SKM-1 treated with dmso at 0.1 percent for 144 hours (cell line): ENCODE measurements around the gene HCFC1.
"Not testable (repeated sequence)": the region's sequence is repeated elsewhere in the genome, so short reads cannot be mapped to it uniquely, and the experiment has no call there.

Experiments used
- DNase-seq: peaks from one replicate; lab custom pipeline; 2025; ENCODE audit not compliant: unreplicated experiment; lab: John Stamatoyannopoulos, UW

HCFC1 gene

DNA sequence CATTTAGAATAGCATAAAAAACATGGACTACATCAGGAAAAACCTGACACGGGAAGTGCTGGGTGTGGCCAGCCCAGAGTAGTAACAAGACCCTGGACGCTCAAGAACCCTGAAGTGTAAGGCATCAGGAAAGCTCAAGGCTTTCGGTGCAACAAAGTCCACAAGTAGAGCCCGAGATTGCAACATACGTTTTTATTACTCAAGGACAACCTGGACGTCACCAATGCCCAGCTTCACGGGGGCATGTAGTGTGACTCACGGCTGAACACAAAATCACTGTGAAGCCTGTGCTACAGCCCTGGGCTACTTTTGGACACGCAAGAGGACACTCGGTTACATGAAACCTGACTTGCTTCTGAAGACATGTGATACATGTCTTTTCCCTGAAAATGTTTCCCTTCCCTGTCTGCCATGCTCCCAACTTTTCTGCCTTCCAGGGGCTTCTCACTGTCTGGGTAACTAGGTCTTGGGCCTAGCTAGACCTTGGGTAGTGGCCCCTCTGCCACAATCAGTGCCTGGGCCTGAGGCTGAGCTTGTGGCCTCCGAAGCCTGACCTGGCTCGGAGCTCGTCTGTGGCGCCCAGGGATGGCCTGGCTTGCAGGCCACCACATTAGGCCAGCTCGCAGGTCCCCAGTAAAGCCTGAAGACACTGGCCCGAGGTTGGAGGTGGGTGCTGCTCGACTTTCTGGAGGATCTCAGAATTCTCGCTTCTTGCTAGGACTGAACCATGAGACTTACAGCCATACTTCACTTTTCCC, 38.9 kb upstream of the HCFC1 start:
- DNase-seq, result no peak

DNA sequence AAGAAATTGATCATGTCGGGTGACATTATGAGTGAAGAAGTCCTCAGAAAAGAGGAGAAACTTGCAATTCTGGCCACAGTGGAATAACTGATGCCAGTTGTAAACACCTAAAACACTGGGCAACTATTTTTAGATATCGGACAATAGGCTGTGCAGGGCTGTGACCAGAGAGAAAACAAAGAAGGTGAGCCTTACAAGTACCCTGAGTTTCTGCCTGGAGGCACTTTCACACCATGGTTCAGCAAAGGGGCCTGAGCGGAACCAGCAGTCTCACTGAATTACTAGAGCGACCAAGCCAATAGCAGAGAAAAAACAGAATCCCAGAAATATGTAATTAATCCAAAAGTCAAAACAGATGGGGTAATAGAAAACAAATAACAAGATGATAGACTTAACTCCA, 36.9 kb upstream of the HCFC1 start:
- DNase-seq, result no peak

DNA sequence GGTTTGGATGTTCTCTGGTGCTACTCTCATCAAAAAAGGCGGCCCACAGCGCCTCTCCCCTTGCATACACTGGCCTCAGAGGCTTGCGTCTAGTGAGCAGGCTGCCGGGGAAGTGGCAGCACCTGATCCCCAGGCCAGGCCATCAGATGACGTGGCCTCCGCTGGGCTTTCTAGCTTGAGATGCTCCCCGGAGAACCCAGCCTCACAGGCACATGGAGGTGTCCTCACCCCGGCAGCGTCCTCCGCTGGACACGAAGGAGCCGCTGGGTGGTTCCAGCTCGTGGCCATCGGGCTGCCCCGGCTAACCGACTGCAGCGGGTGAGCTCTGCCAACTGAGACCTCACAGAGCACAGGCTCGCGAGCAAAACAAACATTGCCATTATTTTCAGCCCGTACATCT, 35.3 kb upstream of the HCFC1 start:
- no peak for DNase-seq

DNA sequence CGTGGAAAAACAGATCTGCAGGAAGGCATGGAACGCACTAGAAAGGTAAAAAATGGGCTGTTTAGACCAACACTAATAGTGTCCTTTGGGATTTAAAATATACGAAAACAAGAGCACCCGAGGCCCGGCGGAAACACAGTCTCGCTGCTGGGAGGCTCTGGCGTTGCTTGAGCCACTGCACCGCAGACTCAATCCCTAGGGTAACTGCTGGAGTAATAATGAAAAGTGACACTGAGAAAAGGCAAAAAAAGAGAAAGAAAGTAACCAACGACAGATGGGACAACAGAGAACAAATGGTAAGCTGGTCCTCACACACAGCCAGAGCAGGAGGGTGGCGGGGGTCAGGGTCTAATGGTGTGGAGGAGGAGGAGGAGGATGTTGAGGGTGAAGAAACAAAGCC, 32.7 kb upstream of the HCFC1 start:
- no peak for DNase-seq

DNA sequence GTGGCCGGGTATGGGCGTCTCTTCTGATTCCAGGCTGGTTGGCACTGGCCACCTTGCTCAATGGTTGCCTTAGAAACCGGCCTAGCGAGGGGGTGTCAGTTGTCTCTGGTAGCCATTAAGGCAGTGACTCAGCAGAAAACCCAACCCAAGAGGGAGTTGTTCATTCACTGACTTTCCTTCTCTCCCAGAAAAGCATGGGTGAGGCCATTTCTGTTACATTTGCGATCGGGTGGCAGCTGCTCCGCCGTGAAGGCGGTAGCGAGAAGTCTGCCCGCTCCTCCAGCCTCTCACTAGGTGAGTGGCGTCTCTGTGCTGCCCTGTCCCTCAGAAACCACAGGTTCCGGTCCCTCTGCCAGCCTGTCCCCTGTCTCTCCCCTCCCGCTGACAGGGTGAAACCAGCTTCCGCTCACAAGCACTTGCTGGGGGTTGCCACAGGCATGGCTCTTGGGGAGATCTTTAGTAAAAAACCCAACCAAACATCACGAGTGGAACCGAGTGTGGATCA, 30.6 kb upstream of the HCFC1 start:
- DNase-seq, result peak; percentile 75

DNA sequence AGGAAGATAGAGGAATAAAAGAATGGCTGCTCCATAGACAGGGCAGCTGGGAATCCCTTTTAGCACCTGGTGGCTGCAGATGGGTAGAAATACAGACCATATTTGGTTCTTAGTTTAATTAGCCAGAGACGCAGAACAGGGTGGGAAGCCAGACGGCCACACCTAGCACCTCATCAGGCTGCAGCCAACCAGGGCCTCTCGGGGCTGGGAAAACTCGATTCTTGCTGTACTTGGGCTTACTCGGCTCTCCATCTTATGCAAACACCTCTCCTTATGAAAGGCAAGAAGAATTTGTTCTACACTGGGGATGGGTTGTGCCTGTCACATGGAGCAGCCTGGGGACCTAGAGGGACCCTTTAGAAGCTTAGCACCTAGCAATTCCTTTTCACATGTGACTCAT, 28.4 kb upstream of the HCFC1 start:
- no peak for DNase-seq

DNA sequence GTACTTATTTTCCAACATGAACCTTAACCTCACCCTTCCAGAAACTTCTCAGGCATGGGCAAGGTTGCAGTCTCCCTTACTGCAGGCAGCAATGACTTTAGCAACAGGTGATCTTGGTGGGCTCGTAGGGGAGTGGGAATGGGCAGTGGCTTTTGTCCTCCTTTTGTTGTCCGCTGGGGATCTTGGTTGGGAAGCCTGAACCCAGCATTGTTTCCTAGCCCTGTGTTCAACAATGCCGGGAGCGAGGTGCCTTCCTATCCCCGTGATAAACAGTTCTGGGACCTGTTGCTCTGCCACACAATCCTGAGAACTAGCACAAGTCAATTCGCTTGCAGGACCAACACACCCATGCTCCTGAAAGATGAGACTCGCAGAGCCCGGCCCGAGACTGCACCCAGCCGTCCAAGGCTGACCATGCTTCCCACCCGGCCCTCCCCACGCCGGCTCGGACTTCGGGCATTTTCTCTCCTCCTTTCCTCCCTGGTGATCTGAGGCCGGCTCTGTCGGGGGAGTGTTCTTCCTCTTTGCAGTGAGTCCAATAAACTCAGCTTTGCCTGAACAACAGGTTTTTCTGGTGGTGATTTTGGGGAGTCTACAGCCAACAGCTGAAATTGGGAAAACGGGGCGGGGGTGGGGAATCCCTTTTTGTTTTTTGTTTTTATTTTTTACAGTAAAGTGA, 27.9 kb upstream of the HCFC1 start:
- DNase-seq, result no peak

DNA sequence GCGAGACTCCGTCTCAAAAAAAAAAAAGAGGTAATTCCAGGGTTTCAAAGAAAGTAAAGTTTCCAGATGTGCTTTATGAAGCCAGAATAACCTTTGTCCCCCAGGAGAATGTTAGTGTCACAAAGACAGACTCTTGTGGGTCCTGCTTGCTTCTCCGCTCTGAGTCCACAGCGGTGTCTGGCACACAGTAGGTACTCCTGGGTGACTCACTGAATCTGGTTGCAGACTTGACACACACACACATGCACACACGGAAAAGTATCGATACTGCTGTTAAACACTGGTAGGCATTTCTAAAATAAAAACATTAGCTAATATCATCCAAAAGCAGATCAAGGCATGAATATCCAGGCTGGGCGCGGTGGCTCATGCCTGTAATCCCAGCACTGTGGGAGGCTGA, 23.9 kb upstream of the HCFC1 start:
- no peak for DNase-seq

DNA sequence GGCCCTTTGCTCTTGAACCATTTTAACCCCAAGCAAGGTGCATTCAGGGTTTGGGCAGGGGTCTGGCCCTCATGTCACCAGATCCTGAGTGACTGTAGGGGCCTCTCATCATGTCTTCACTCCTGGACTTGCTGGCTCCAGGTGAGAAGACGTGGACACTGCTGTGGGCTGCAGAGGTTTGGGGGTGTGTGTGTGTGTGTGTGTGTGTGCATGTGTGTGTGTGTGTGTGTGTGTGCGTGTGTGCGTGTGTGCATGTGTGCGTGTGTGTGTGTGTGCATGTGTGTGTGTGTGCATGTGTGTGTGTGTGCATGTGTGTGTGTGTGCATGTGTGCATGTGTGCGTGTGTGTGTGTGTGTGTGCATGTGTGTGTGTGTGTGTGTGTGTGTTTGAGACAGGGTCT, 22.8 kb upstream of the HCFC1 start:
- not testable (repeated sequence) for DNase-seq

DNA sequence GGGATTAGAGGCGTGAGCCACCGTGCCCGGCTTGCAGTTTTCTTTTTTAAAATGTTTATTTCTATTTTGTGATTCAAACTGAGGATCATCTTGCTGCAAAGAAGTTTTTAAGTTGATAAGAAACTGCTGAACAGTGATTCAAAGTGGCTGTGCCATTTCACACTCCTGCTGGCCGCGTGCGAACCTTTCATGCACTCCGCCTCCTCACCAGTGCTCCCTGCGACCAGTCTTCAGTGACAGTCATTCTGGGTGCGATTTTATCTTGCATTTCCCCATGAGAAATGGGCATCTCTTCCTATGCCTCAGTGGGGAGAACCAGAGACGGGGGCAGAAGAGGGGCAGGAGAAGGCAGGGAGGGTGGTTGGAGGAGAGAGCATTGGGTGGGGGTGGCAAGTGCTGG, 22.4 kb upstream of the HCFC1 start:
- DNase-seq, result no peak

DNA sequence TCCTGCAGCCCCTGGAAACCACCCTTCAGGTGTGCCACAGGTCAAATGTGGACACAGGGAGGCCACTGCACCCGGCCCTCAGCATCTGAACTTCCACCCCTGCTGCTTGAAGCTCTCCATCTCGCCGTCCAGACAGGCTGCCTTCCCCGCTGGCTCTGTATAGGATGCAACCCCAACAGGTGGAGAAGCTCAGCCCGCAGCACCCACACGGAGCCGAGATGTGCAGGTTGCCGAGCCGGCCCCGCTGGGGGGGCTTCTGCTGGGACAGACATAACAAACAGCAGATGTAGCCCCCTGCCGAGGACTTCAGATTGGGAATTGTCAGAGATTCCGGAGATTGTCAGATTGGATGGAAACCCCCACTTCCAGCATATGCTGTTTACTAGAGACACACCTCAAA, 21.5 kb upstream of the HCFC1 start:
- no peak for DNase-seq

DNA sequence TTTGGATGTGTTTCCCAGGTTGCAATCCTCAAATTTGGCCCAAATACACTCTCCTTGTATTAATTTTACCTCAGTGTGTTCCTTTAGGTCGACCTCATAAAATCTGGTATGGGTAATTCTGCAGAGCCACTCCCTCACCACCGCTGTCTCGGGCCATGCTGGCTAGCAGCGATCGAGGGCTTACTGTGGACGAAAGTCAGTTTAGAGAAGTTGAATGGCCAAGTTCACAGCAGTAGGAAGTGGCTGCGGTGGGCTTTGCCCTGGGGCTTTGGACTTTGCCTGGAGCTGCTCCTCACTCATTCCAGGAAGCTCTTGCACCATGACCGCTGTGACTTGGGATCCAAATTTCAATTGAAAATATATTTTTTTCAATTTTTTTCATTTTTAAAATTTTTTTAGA, 20.6 kb upstream of the HCFC1 start:
- DNase-seq, result no peak

DNA sequence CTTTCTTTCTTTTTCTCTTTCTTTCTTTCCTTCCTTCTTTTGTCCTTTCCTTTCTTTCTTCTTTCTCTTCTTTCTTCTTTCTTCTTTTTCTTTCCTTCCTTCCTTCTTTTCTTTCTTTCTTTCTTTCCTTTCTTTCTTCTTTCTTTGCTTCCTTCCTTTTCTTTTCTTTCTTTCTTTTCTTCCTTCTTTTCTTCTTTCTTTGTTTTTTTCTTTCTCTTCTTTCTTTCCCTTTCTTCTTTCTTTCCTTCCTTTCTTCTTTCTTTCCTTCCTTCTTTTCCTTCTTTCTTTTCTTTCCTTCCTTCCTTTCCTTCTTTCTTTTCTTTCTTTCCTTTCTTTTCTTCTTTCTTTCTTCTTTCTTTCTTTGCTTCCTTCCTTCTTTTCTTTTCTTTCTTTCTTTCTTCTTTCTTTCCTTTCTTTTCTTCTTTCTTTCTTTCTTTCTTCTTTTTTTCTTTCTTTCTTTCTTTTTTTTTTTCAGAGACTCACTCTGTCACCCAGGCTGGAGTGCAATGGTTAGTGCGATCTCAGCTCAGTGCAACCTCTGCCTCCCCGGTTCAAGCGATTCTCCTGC, 19.5 kb upstream of the HCFC1 start:
- no peak for DNase-seq

DNA sequence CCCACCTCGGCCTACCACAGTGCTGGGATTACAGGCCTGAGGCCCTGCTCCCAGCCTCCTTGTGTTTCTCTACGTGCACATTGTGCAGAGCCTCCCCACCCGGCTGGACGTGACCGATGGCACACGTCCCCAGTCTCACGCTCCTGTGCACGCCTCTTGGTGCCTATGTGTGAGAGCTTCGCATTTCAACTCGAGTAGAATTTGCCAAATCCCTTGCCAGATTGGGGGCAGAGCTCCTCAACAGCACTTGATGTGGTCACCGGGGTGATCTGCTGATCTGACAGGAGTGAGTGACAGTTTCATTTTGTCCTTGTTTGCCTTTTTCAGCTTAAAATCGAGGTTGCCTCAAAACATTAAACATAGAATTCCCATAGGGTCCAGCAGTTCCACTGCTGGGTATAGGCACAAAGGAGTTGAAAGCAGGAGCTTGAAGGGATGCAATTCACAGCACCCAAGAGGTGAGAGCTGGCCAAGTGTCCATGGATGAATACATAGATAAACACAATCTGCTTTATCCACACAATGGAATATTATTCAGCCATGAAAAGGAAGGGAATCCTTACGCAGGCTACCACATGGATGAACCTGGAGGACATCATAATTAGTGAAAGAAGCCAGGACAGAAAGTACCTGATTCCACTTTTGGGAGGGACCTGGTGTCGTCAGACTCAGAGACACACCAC, 18.5 kb upstream of the HCFC1 start:
- no peak for DNase-seq

DNA sequence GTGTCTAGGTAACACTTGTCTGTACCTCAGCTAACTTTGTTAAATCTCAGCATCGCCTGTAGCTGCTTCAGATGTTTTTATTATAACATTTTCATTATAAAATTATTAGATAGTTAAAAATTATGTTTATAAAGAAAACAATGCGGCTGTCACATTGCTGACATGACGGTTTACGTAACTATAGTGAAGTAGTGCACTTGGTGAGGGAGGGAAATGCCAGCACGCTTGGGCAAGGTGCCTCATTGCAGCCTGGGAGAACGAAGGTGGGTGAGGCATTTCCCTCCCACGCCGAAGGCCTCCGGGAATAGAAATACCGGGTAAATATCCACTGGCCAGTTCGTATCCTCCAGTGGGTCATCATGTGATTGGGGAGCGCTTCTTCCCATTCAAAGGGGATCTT, 16.9 kb upstream of the HCFC1 start:
- DNase-seq, result no peak

DNA sequence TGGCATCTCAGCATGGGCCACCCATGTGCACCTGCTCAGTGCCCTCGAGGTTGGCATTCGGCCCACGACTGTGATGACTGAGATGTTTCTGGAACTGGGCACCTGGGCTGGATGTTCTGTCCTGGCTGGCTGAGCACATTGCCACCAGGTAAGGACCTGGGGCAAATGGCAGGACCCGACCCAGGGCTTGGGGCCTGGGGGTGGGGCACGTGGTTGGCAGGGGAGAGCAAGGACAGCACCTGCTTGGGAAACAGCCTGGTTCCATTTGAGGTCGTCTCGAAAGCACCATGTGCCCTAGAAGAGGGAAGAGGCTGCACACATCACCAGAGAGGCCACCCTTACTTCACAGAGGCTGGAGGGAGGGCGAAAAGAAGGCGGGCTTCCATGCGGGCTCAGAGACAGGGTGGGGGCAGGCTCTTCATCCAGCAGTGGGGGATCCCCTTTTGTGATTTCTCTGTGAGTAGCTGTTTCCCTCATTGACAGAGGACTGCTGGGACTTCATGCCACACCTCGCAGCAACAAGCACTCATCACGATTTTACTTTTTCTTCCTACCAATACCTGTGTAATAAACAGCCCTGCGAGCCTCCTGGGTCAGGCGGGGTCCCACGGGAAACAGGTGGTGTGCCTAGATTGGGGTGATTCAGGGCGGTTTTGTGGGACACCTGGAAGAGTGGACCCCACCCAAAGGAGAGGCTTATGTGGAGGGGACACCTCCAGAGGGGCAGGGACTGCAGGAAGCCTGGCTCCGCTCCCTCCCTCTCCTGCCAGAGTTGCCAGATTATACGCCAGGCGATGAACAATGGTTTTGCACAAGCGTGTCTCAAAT, 12.9 kb upstream of the HCFC1 start:
- DNase-seq, result no peak

DNA sequence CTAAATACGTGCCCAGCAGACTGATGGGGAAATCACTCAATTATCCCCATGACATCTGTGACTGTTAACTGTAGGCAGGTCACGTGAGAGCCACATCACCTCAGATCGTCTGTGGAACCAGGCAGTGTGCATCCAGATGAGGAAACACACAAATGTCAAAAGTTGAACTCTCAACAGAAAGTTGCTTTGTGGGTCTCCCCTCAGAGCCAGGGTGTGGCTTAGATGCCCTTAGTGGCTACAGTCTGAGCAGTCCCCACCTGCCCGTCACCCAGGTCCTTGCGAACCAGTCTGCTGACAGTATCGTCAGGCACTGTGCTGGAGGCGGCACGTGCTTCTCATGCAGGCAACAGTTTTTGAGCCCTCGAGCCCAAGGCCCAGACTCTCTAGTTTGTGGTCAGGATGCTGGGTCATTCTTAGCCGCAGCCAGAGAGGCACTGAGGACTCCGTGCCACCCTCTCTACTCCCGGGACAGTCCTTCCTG, 11.7 kb upstream of the HCFC1 start:
- DNase-seq, result no peak

DNA sequence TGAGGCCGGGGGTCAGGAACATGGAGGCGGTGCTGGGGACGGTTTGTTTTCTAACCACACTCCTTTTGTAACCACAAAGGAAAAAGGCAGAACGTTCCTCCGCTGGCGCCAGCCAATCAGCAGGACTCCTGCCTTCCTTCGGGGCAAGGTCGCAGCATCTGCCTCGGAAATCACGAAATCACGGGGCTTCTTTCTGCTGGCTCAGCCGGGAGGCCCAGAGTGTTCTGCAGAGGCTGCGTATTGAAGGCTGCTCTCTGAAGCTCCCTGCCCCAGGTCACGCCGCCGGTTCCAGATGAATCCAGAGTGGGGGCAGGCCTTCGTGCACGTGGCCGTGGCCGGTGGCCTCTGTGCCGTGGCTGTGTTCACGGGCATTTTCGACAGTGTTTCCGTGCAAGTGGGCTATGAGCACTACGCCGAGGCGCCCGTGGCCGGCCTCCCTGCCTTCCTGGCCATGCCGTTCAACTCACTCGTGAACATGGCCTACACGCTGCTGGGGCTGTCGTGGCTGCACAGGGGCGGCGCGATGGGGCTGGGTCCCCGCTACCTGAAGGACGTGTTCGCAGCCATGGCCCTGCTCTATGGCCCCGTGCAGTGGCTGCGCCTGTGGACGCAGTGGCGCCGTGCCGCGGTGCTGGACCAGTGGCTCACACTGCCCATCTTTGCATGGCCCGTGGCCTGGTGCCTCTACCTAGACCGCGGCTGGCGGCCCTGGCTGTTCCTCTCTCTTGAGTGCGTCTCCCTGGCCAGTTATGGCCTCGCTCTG, 10.3 kb upstream of the HCFC1 start:
- no peak for DNase-seq

DNA sequence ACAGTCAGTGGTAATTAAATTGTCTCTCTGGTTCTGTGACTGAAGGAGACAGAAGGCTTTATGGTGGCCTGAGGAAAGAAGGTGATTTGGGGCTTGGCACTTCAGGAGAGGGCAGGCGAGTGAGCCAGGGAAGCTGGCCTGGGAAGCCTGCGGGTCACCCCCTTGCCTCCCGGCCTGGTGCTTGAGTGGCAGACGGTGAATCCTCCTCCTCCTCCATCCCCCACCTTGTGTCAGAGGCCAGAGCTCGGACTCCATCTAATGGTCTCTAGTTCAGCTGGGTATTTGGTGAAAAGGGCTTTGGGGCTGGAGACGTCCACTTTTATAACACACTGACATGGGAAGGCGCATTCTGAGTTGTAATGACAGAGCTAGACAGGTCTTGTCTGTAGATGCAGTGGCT, 9.6 kb upstream of the HCFC1 start:
- DNase-seq, result no peak

DNA sequence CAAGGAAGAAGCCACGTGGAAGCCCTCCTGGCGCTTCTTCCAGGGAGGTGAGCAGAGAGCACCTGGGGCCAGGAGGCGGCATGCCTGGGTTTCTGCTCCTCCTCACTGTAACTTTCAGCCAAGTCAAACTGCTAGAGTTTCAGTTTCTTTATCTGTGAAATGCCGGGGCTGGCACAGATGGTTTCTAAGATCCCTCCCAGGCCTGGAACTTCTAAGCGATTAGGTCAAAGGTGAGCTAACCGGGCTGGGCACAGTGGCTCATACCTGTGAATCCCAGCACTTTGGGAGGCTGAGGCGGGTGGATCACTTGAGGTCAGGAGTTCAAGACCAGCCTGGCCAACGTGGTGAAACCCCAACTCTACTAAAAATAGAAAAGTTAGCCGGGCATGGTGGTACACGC, 8.8 kb upstream of the HCFC1 start:
- DNase-seq, result not testable (repeated sequence)
